ENCODE data around the gene YTHDC2.

GRCh38 chr5:113572716-113573115 is 59.2 kb downstream of the YTHDC2 start:
- TF ChIP-seq CTCF (IDR thresholded peaks at IDR 0.05) = no peak
- TF ChIP-seq POLR2A (IDR thresholded peaks at IDR 0.05) = no peak
